GM12864 (cell line): ENCODE data around the gene CARMIL1.

Experiments
- DNase-seq: peaks from one replicate; pipeline ENCODE4 v3.0.0-alpha.2; 2011; ENCODE audit warnings: low read depth
- H3K4me3 ChIP-seq: 2 replicates; pipeline ENCODE4 v1.5.1; 2011; ENCODE audit warnings: mild to moderate bottlenecking, low read depth, low read length, control low read depth
- TF ChIP-seq, protein P1 (sequence below): IDR thresholded peaks from 2 replicates; pipeline ENCODE4 v1.5.1; 2011; ENCODE audit warnings: low read depth, mild to moderate bottlenecking, moderate library complexity, low read length, control low read depth, inconsistent platforms; ENCODE audit errors: missing control alignments

CARMIL1 gene

DNA sequence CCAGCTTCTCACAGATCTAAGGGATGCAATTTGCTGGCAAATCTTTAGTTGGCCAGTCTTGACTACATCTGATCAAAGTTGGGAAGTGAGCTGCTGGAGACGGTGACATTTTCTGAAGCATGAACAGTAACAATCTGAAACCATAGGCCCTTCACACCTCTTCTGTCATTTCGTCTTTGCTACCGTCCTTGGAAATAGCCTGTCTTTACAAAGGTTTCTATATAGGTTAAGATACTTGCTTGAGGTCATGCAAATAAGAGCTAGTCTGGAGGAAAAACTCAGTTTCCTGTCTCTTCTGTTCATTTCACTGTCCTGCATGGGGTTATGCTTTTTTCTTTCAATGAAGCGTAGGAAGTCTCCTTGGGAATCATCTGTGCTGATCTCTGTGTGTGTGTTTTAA lies 55.6 kb downstream of the CARMIL1 start:
- H3K4me3 ChIP-seq, result no peak overlapping the region
- DNase-seq, result no peak
- TF ChIP-seq, protein P1, sequence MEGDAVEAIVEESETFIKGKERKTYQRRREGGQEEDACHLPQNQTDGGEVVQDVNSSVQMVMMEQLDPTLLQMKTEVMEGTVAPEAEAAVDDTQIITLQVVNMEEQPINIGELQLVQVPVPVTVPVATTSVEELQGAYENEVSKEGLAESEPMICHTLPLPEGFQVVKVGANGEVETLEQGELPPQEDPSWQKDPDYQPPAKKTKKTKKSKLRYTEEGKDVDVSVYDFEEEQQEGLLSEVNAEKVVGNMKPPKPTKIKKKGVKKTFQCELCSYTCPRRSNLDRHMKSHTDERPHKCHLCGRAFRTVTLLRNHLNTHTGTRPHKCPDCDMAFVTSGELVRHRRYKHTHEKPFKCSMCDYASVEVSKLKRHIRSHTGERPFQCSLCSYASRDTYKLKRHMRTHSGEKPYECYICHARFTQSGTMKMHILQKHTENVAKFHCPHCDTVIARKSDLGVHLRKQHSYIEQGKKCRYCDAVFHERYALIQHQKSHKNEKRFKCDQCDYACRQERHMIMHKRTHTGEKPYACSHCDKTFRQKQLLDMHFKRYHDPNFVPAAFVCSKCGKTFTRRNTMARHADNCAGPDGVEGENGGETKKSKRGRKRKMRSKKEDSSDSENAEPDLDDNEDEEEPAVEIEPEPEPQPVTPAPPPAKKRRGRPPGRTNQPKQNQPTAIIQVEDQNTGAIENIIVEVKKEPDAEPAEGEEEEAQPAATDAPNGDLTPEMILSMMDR, result no peak

GRCh38 chr6:25336996-25337395 lies 57.8 kb downstream of the CARMIL1 start:
- TF ChIP-seq, protein P1, result no peak
- no peak overlapping the region for H3K4me3 ChIP-seq
- no peak for DNase-seq

DNA sequence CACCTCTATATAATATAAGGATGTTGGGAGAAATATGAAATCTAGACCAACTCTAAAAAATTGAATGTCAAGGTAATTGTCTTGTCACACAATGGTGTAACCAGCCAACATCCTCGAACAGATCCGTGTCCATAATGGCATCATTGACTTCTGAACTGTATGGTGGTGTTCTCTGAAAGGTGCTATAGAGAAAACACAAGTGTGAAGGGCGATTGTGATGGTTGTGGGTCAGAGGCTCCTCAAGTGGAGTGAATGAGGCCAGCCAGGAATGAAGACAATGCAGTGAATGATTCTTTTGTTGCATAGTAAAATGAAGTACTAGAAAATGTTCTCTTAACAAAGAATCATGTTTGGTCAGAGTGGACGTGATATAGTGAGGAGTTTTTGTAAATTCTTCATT lies 58.3 kb downstream of the CARMIL1 start:
- H3K4me3 ChIP-seq, result no peak overlapping the region
- TF ChIP-seq, protein P1, result no peak
- DNase-seq, result no peak

DNA sequence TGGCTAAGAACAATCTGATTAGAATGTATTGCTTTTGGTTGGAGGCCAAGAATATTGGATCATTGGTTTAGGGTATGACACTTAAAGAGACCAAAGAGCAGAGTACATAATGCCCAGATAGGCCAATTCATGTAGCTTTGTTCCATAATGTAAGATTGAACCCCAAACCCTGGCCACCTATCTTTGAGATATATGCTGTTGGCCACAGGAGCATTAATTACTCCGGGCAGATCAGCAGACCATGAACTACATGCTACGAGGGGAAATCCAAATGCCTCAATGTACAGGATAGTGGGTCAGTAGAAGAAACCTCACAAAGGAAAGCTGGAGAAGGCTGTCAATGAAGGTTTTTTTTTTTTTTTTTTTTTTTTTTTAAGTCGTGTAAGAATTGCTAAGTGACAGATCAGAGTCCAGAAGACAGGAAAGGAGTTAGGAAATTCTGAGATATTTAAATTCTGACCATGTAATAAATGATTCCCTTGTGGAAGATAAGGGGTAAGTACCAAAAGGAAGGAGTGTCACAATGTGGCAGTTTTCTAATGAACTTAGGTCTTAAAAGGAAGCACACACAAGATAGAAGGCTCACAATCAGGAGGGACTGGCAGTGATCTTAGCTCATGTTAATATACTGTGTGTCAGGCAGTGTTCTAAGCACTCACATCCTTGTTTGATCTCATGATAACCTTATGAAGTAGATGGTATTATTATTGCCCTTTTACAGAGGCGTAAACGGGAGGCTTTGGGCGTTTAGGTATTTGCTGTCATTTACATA lies 61.4 kb downstream of the CARMIL1 start:
- DNase-seq, result no peak
- H3K4me3 ChIP-seq, result no peak overlapping the region
- TF ChIP-seq, protein P1, result no peak

- no peak for DNase-seq
- no peak overlapping the region for H3K4me3 ChIP-seq
- TF ChIP-seq, protein P1, result no peak
Measured at GRCh38 chr6:25341203-25341552, 62.0 kb downstream of the CARMIL1 start.

DNA sequence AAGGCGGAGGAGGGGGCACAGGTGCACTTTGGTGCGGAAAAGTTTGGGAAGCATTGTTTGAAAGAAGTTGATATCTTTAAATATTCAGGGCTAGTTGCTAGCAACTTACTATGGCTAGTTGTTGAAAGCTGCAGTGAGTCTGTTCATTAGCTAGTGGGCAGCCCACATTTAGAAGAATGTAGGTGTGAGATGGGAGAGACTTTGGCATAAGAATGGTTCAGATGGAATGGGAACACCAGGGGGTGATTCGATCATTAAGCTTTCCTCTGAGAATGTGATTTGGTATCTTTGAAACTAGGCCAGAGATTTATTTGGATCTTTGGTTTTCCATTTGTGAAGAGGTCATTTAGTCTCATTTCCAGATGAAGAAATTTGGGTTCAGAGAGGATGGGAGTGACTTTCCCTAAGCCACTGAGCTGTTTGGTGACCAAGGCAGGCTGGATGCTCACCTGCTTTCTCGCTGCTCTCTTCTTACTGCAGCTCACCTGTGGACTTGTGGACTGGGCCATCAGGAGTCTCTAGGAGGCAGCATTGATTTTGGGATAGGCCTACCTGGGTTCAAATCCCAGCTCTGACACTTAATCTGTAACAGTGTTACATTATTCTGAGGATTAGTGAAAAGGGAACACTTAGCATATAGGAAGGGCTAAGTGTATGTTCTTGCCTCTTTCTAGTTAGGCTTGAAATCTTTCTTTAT lies 62.9 kb downstream of the CARMIL1 start:
- TF ChIP-seq, protein P1, result no peak
- no peak overlapping the region for H3K4me3 ChIP-seq
- DNase-seq, result no peak

- TF ChIP-seq, protein P1, result no peak
- no peak overlapping the region for H3K4me3 ChIP-seq
- no peak for DNase-seq
Measured at GRCh38 chr6:25342802-25343201, 63.6 kb downstream of the CARMIL1 start.
